ENCODE data around the gene SLIT3.

Gene SLIT3

DNA sequence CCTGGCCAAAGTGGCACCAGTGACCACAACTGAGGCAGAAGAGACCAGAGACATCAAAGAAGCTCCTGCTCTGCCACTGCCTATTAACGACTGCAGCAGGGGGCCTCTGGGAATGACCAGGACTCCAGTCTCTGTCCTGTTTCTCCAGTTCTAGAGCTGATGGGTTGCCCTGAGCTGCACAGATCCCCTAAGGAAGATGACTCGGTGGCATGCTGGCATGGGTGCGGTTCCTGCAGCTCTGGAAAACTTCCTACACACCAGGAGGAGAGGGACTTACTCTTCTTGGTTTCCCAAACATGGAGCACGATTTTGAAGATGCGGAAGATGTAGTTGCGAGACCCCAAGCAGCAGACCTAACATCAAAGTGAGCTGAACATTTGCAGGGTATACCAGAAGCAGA lies 2.7 kb downstream of the SLIT3 start:
- no peak for DNase-seq

DNA sequence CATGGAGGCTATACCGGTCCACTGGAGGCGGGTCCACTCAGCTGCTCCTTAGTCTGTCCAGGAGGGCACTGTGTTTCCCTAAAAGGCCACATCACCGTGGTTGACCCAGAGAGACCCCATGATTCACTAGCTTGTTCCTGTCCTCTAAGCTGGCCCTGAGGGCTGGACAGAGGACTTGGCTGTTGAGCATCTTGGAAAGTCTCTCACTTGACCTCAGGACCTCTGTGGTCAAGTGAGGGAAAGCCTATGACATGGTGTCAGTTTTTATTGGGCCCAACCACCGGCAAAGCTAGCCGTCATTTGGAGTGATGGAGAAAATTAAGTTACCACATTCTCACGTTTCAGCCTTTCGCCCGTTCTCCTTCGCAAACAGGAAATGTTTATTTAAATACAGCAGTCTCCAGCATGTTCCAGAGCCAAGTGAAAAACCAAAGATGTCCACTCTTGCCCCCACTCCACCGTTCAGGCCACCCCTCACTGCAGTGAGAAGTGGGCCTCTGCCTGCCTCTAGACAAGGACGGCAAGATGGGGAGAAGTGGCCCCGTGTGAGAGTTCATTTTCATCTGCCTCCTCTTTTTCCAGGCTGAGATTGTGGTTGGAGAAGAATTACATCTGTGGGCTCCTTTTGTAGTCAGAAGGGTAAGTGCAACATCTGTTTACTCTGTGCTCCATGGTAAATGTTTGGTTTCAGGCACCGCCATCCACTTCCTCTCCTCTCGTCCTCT lies 4.4 kb downstream of the SLIT3 start:
- DNase-seq: peak; percentile 1

DNA sequence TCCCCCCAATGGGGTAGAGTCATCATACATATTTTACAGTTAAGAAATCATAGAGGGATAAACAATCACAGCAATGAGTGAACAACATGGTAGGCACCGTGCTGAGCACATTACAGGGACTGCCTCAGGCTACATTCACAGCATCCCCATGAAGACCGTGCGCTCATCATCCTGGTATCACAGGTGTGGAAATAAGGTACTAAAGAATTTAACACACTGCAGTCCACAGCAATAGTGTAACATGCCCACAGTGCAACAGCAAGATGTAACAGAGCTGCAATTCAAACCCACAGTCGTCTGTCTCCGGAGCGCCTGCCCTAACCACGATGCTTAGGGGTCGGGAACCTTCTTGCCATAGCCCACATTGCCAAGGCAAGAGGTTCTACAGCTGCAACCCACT lies 5.6 kb downstream of the SLIT3 start:
- DNase-seq: no peak

DNA sequence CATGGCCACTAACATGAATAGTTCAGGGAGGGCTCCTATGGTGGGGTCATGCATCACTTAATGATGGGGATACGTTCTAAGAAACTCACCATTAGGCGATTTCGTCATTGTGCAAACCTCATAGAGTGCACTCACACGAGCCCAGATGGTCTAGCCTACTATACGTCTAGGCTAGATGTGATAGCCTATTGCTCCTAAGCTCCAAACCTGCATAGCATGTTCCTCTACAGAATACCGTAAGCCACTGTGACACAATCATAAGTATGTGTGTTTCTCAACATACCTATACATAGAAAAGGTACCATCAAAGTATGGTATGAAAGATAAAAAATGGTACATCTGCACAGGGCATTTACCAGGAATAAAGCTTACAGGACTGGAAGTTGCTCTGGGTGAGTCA lies 6.3 kb downstream of the SLIT3 start:
- no peak for DNase-seq

DNA sequence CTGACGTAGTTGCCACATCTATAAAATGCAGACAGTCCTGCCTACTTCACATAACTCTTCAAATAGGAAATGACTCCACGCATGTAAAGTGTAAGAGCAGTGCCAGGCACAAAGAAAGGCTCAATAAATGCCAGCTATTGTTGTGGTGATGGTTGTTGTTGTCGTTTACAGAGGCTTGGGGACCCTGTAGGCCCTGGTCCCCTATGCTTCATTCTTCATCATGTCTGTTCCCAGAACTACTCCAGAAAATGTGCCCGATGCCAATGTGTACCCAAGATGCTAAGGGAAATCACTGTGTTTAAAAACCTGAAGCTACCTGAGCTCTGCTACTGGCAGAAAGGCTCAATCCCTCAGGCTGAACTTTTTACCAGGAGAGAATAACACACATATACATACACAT lies 9.1 kb downstream of the SLIT3 start:
- DNase-seq: no peak

DNA sequence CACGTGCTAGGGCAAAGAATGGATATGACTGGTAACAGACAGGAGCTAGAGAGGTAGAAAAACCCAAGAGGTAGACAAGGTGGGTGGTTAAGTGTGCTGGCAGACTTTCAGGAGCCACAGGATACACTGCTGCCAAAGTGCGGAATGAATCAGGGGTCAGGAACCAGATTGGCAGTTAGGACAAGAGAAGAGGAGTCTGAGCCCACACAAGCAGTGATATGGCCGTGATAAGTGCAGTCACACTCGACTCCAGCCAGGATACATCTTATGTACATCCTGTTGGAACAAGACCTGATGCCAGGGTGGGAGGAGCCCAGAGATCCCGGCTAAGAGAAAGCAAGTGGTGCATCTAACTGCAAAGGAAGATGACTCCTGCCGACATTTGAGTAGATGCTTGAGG lies 10.0 kb downstream of the SLIT3 start:
- DNase-seq: no peak

DNA sequence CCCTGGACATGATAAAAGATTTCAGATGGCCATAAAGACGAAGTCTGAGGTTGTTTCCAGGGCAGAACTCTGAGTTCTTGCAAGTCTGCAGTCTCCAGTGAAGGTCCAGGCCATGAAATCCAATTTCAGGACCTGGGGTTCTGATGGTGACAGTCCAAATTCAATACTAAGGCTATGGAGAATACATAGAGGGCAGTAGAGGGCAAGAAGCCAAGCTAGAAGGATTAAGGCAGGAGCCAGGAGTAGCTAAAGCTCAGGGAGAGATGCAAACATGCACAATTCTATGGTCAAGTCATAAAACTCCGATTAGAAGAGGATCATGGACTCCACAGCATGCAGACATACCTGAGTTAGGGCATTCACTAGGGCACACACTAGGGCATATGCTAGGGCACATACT lies 11.4 kb downstream of the SLIT3 start:
- no peak for DNase-seq

DNA sequence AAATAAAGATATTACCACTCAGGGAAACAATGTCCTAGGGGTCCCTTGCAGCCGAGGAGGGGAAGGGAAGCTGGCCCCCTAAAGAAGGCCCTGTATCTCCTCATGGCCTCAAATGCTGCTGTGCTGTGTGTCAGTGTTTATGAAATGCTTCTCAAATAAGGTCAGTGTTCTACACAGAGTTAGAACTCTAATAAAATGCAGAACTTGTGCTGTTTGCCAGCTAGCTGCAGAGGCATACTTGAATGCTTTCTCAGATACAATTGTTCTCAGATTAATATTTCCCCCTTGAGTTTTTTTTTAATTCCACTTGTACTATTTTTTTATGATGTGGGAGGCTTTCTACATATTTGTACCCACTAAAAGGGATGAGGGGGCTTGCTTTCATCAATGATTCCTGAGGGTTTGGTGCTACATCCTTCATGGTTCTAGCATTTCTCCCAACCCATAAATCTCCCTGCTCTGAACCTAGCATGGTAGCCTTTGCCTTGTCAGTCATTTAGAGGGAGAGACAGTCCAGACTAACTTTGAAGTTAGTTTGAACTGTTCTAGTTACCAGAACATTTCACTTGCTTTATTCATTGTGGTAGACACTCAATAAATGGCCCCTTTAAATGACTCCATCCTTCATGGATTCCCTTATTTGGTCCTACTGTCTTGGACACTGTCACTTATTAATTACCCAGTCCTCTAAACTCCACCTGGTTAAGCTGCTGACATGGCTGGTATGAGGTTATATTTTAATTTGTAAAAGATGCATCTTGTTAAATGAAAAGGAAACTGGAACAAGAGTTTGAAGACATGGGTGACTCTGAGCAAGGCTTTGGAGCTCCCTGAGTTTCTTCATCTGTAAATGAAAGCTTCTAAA lies 12.6 kb downstream of the SLIT3 start:
- DNase-seq: no peak

DNA sequence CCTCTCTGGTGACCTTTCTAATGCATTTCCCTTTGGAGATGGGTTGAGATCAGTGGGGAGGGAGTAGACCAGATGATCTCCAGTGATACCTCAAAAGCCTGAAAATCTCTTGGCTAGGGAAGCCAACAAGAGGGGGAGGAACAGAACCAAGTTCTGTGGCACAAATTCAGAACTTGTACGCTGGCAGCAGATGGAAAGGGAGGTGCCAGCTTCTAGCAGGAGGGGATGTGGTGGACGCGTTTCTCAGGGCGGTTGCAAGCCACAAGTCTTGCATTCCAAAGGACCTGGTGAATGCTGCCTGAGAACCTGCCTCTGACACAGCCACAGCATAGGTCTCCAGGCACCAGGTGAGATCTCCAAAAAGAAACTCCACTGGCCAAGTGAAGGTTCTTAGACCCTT lies 13.4 kb downstream of the SLIT3 start:
- no peak for DNase-seq

DNA sequence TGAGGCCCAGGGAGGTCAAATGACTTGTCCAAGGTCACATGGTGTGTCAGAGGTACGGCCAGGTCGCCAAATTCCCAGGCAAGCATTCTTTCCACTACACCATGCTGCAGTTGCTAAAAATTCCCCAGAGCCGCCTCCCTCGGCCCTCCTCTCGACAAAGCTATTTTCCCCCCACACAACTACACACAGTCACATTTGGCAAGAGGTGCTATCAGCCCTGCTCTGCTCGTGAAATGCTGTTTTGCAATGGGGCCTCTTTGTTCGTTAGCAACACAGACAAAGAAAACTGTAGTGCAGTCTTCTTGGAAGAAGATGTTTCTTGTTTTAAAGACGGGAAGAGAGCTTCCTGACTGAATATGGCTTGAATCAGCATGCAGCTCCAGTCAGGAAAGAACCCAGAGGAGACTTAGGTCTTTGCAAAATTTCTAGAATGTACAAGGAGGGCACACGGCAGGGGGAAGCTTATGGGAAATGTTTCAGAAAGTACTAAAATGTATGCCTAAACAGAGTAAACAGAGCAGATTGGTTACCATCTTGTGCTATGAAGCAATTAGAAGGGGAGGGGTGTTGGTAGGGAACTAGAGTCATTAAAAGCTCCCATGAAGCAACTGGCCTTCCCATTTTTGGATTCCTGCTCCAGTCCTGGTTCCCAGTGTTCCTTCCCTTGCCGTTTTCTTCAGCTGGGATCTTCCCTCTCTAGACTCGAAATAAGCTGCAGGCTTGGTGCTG lies 14.2 kb downstream of the SLIT3 start:
- no peak for DNase-seq

DNA sequence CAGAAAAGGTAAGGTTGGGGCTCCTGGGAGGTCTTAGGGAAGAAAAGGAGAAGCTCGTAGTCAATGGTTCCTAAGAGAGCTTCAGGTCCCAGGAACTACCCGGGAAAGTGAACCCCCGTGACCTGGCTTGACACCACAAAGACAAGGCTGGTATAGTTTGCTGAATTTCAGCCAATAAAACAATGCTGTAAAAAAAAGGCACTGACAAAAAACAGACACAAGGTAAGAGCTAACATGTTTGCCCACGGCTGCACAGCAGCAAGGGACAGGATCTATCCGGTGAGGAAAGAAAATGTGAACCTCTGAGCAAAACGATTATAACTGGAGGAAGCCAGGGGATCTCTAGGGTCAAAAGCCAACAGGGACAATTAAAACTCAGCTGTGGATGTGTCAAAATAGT lies 17.1 kb downstream of the SLIT3 start:
- DNase-seq: no peak

DNA sequence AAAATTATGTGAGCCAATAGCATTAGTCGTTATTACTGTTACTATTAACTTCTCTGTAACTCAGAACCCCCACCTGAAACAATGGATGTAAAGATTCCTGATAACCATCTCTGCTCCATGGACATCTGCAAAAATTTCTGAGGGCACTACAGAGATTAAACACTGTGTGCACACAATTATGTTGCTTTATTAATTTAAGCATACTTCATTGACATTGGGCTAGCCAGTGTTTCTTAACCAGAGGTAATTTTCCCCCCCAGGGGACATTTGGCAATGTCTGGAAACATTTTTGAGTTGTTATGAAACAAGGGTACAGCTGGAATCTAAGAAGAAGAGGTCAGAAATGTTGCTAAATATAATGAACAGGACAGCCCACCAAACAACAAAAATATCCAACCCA lies 19.3 kb downstream of the SLIT3 start:
- DNase-seq: no peak

DNA sequence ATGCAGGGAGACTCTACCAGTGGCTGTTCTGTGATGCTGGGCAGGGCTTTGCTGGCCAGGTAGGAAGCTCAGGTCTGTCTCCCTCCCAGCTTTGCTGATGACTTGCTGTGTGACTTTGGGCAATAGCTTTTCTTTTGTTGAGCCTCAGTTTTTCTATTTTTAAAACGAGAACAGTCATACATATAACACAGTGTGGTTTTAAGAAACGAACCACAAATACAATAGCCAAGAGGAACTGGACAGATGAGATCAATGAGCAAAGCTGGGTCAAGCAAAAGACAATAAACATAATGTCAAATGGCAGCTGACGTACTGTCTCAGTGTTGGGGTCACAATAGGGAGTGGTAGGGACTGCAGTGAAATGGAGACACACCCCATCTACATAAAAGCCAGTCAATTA lies 20.2 kb downstream of the SLIT3 start:
- DNase-seq: no peak

DNA sequence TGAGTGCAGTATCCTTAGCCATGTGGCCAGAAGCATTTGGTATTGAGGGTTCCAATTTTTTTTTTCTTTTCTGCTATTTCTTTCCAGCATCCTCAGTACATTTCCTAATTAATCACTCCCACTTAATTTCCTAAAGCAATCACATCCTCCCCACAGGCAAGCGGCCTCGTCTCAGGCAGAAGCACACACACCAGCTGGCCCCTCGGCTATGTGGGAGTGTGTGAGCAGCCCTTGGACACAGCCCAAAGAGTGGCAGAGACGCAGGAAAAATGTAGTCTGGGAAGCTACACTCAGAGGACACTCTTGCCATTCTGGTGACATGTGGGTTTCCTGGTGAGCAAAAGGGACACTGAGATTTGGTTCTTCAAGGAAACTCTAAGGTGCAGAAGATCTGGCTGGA lies 20.7 kb downstream of the SLIT3 start:
- no peak for DNase-seq

DNA sequence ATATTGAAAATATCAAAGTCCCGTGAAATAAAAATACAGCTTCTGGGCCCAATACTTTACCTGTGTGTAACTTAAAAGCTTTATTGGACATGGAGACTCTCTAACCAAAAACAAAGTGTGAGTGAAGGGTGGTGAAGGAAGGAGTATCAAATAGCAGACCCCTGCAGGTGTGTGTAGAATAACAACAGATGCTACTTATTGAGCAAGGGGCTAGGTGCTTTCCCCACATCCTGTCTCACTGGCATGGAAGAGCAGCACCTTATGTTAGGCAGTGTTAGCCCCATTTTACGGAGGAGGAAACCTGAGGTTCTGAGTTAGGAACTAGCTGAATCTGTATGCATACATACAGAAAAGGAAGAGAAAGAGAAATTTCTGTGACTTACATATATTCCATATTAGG lies 21.8 kb downstream of the SLIT3 start:
- no peak for DNase-seq

DNA sequence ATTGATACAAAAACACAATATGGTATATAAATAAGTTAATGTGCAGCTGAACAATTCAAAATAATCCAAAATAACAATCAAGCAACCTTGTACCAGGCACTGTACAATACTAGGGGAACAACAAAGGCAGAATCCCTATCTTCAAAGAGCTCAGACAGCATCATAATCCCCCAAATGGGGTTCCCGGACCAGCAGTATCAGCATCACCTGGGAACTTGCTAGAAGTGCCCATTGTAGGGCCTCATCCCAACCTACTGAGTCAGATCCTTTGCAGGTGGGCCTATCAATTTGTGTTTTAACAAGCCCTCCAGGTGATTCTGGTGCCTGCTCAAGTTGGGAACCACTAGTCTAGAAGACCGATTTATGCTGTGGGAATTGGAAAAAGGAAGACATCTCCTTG lies 27.1 kb downstream of the SLIT3 start:
- no peak for DNase-seq

DNA sequence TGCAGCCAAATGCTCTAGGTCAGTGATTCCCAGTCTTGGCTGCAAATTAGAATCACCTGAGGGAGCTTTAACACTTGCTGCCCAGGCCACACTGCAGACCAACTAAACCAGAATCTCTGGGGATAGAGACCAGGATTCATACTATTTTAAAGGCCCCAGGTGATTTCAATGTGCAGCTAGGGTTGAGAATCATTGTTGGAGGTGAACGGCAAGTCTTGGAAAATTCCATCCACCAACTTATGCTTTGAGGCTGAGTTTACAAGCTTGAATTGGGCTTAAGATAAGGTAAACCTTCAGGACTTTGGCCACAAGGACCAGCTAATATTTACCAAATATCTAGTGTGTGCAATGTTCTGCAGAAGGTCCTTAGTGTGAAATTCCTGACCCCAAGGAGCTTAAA lies 27.5 kb downstream of the SLIT3 start:
- no peak for DNase-seq

DNA sequence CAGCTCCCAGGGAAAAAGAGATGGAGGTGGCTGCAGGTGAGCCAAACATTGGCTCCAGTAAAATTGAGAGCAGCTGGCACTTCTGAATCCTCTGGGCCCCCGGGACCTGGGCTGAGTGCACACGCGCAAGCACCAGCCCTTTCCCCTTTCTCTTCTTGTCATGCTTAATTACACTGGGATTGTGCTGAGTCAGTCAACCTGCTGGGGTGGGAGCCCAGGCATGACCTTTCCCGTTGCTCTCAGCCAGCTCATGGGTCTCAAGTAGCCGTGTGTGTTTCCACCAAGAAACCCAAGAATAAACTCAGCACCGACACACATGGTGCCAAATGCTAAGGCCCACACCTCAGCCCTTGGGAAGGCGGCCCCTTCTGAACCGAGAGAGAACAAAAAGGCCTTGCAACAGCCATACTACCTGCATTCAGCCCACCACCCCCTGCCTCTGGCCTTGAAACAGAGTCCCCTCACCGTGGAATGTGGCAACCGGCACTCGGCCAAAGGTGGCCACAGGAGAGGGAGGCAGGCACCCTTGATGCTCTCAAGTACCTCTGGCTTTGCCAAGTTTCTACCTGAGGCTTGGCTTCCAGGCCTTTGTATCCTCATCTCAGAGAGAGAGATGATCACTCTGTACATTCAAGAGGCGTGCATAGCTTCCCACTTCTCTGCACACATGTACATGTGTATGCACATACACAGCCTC lies 28.1 kb downstream of the SLIT3 start:
- peak; percentile 53 for DNase-seq

DNA sequence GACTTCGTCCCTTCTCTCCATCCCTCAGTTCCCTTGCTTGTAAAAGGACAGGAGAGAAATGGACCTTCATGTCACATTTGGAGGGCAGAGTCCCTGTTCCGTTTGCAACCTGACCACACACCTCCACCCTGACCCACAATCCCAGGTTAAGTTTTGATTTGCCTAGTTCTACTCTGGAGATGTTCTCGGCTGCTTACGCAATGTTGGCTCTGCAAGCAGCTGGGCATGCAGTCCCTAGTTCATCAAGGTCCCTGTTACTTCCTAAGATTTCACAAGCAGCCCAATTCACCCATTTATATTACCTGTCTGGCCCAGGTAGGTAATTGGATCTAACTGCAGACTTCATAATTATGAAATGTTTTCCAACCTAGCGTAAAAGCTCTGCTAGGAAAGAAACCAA lies 28.8 kb downstream of the SLIT3 start:
- no peak for DNase-seq

DNA sequence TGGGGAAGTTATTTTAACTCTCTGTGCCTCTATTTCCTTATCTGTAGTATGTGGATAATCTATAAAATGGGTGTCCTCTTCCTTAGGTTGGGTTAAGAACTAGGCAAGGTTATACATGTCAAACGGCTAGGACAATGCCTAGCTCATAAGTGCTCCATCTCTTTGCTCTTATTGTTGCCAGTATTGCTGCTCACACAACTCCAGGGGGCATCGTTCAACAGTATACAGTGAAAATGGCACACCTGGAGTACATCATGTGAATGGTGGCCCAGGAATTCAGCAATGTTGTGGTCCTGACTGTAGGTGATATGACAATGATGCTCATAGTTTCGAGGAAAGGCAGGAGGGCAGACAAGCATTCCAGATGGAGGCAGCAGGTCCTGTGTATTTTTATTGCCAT lies 30.1 kb downstream of the SLIT3 start:
- DNase-seq: no peak

DNA sequence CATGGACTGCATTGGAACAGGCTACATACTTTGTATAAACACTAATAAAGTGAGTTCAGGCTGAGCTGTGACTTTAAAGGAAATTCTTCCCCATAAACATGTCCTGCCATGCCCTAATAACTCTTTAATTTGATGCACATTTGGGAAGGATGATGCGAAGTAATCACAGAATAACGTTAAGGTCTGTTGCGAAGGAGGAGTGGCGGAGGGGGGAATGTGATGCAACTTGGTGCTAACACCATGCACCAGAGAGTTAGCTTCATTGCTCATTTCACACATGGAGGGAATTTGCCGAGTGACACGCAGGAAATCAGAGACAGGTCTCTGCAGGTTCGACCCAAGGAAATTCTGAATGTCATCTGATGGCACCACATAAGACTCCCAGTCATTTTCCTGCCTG lies 32.9 kb downstream of the SLIT3 start:
- no peak for DNase-seq

DNA sequence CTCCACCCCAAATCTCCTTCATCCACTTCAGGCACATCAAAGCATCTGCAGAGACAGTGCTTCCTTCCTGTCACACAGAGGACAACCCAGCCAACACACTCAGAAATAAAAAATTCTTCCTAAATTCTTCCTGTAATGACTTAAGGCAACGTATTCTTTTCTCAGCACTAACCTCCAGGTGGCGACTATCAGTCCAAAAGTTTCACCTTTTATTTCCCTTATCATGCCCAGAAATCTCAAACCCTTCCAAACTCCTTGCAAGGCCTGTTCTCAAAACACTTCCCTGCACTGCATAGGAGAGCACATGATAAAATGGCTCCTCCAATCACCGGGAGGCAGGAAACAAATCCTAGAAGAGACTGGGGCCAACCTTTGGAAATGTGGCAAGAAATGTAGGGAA lies 35.1 kb downstream of the SLIT3 start:
- DNase-seq: no peak

DNA sequence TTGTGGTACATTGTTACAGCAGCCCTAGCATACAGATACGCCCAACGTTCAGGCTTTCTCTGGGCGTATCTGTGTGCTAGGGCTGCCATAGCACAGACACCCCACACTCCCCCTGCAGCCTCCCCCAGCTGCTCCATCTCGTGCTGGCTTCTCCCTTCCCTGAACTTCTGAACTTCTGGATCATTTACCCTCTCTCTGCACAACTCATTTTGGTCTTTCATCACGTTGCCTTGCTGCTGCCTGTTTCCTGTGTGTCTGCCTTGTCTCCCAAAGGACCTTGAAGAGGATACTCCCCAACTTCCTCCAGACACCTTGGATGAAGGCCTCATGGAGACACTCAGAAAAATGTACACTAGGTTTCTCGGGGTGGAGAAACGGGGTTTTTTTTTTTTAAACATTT lies 37.3 kb downstream of the SLIT3 start:
- DNase-seq: no peak

All from NCI-H1092 treated with DMSO at 0.1 percent for 48 hours (cell line).